PC-9 (cell line): ENCODE measurements around the gene PITPNM1. TPM values are rescaled to one million over a fixed set of nuclear protein-coding genes. Genes with fewer than 3 reads are reported as not detected.

Source experiments
- BruUV-seq: library from RNA; stranded (reverse); fragments of 400-500 nt; replicated peaks from 2 replicates; lab custom pipeline; 2021; lab: Mats Ljungman, UMichigan
- CTCF ChIA-PET: fragments of 300-600 bp; sonication (Branson Sonifier 250); formaldehyde crosslinking; loops from one replicate; lab custom pipeline; 2022; ENCODE audit warnings: antibody characterized with exemption; lab: Charles Lee
- POLR2A ChIA-PET: fragments of 300-600 bp; sonication (Branson Sonifier 250); formaldehyde crosslinking; loops from one replicate; lab custom pipeline; 2022; ENCODE audit warnings: antibody characterized with exemption; ENCODE audit not compliant: unreplicated experiment; lab: Charles Lee
- DNase-seq, 2 experiments: peaks; one replicate each; pipeline versions ENCODE4 v3.0.0 to v3.0.0-alpha.2; 2015 to 2022; ENCODE audit warnings: mixed read lengths in 1 of 2
- H2AFZ ChIP-seq: fragments of 200-600 bp; sonication (generic); 2 replicates; pipeline ENCODE4 v1.8.1; 2017; ENCODE audit warnings: antibody characterized with exemption
- H3F3A ChIP-seq: fragments of 200-600 bp; sonication (generic); 2 replicates; pipeline ENCODE4 v1.8.1; 2017; ENCODE audit warnings: antibody characterized with exemption, mild to moderate bottlenecking, low read depth; ENCODE audit not compliant: insufficient read depth
- H3K27ac ChIP-seq: fragments of 200-600 bp; sonication (generic); 2 replicates; pipeline ENCODE4 v1.6.1; 2016; ENCODE audit warnings: mixed run types
- H3K27me3 ChIP-seq: fragments of 200-600 bp; sonication (generic); 2 replicates; pipeline ENCODE4 v1.6.1; 2016; ENCODE audit warnings: low read depth, mixed run types; ENCODE audit not compliant: insufficient read depth
- H3K36me3 ChIP-seq: fragments of 200-600 bp; sonication (generic); 2 replicates; pipeline ENCODE4 v1.6.1; 2016; ENCODE audit warnings: low read depth, mixed run types
- H3K4me1 ChIP-seq: fragments of 200-600 bp; sonication (generic); replicated peaks from 2 replicates; pipeline ENCODE4 v1.6.1; 2016; ENCODE audit warnings: mixed run types; ENCODE audit not compliant: insufficient read depth
- H3K4me2 ChIP-seq: fragments of 200-600 bp; sonication (generic); 2 replicates; pipeline ENCODE4 v1.6.1; 2017; ENCODE audit warnings: mixed run types
- H3K4me3 ChIP-seq: fragments of 200-600 bp; sonication (generic); 2 replicates; pipeline ENCODE4 v1.6.1; 2016; ENCODE audit warnings: mixed run types
- H3K79me2 ChIP-seq: fragments of 200-600 bp; sonication (generic); 2 replicates; pipeline ENCODE4 v1.6.1; 2017; ENCODE audit warnings: low read depth, mixed run types
- H3K9me2 ChIP-seq: fragments of 200-600 bp; sonication (generic); 2 replicates; pipeline ENCODE4 v1.8.1; 2017; ENCODE audit warnings: mild to moderate bottlenecking; ENCODE audit not compliant: insufficient read depth
- H3K9me3 ChIP-seq: fragments of 200-600 bp; sonication (generic); 2 replicates; pipeline ENCODE4 v1.8.1; 2016; ENCODE audit warnings: low read depth; ENCODE audit not compliant: insufficient read depth
- H4K20me1 ChIP-seq: fragments of 200-600 bp; sonication (generic); 2 replicates; pipeline ENCODE4 v1.8.1; 2017; ENCODE audit not compliant: insufficient read depth
- EZH2 ChIP-seq: fragments of 200-600 bp; sonication (generic); IDR thresholded peaks from 2 replicates; pipeline ENCODE4 v1.8.0; 2017; ENCODE audit warnings: antibody characterized with exemption, low read depth
- intact Hi-C: fragments of 100-400 bp; cut with micrococcal nuclease; formaldehyde crosslinking; loops from one replicate; pipeline ENCODE4 v1.10.0; 2022; ENCODE audit not compliant: unreplicated experiment
- total RNA-seq: library from RNA; stranded (reverse); gene quantifications from 2 replicates; pipeline ENCODE4 v1.2.3, GENCODE V29; 2021
- TF ChIP-seq, protein P1 (sequence below): fragments of 200-600 bp; sonication (generic); conservative IDR thresholded peaks from 2 replicates; pipeline ENCODE4 v1.6.1; 2017; ENCODE audit warnings: mixed run types, antibody characterized with exemption, mild to moderate bottlenecking, moderate library complexity

PITPNM1 gene
- total RNA-seq, 1 experiment from 2014 or later: 84.0 TPM

DNA sequence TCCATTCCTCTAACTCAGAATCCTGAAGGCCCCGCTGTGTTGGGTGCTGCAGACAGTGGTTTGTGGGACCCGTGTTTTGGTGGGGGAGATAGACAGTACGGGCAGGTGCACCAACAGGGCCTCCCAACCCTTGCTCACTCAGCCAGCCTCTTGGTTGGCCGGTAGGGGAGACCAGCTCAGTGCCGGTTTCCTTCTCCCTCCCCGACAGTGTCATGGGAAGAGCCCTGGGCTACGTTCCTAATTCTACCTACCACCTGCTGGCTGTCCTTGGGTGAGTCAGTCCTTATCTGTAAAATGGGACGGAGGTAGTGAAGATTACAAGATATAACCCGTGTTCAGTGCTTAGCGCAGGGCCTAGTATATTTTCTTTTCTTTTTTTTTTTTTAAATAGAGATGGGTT is 42.0 kb downstream of the PITPNM1 start:
- Histone ChIP-seq H3F3A (peaks cover 53% of the 10 kb centered on the region), H3K9me3 (no peaks in the 10 kb centered on the region), H3K9me2 (no peaks in the 10 kb centered on the region), H3K4me3 (no peak overlapping the region), H3K4me1 (peaks cover 40% of the 10 kb centered on the region), H3K79me2 (peaks cover 33% of the 10 kb centered on the region), H3K27ac (peak overlapping the region; percentile 96), H3K4me2 (peak overlapping the region; percentile 88), H3K27me3 (no peaks in the 10 kb centered on the region), H2AFZ (no peak overlapping the region), H3K36me3 (no peaks in the 10 kb centered on the region), H4K20me1 (no peaks in the 10 kb centered on the region)
- TF ChIP-seq EZH2: no peak
- TF ChIP-seq, protein P1, sequence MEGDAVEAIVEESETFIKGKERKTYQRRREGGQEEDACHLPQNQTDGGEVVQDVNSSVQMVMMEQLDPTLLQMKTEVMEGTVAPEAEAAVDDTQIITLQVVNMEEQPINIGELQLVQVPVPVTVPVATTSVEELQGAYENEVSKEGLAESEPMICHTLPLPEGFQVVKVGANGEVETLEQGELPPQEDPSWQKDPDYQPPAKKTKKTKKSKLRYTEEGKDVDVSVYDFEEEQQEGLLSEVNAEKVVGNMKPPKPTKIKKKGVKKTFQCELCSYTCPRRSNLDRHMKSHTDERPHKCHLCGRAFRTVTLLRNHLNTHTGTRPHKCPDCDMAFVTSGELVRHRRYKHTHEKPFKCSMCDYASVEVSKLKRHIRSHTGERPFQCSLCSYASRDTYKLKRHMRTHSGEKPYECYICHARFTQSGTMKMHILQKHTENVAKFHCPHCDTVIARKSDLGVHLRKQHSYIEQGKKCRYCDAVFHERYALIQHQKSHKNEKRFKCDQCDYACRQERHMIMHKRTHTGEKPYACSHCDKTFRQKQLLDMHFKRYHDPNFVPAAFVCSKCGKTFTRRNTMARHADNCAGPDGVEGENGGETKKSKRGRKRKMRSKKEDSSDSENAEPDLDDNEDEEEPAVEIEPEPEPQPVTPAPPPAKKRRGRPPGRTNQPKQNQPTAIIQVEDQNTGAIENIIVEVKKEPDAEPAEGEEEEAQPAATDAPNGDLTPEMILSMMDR: no peak
- DNase-seq: no peak
- no TSS peak for BruUV-seq
- POLR2A ChIA-PET: no interaction called here
- CTCF ChIA-PET: no interaction called here
- intact Hi-C loops: no loop called here

DNA sequence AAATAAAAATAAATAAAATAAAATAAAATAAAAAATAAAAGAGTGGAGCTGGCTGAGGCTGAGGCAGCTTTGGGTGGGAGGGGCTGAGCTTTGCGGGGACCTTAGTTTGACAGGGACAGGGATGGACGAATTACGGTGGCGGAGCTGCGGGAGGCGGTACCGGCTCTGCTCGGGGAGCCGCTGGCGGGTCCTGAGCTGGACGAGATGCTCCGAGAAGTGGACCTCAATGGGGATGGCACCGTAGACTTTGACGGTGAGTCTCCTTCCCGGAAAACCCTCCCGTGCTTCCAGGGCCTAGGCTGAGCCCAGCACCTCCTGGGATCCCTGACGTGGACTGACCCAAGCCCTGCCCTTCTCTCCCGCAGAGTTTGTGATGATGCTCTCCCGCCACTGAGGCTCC is 46.9 kb downstream of the PITPNM1 start:
- TF ChIP-seq EZH2: no peak
- TF ChIP-seq, protein P1: no peak

DNA sequence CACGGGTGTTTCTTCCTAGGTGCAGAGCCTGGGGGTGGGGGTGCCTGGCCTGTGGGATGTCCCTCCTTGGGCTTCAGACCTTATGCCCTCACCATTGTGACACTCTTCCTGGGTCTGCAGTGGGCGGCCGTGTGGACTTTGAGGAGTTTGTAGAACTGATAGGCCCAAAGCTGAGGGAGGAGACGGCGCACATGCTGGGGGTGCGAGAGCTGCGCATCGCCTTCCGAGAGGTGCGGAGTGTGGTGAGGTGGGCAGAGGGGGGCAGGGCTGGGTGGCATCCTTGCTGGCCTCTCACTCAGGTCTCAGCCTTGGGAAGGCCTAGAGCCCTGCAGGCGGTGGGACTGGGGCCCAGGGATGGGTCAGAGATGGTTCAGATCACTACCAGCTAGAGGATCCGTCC is 47.7 kb downstream of the PITPNM1 start:
- no peaks in the 10 kb centered on the region for H3K4me1 ChIP-seq
- intact Hi-C loops: no loop called here
- H3K27me3 ChIP-seq: no peaks in the 10 kb centered on the region
- no peaks in the 10 kb centered on the region for H4K20me1 ChIP-seq
- H2AFZ ChIP-seq: no peak overlapping the region
- H3K79me2 ChIP-seq: no peaks in the 10 kb centered on the region
- H3K4me3 ChIP-seq: no peak overlapping the region
- ChIA-PET CTCF (no interaction called here), POLR2A (no interaction called here)
- H3K36me3 ChIP-seq: no peaks in the 10 kb centered on the region
- H3F3A ChIP-seq: peaks cover 17% of the 10 kb centered on the region
- BruUV-seq: no TSS peak
- no peak overlapping the region for H3K27ac ChIP-seq
- H3K4me2 ChIP-seq: no peak overlapping the region
- TF ChIP-seq, protein P1: no peak
- TF ChIP-seq EZH2: no peak
- no peaks in the 10 kb centered on the region for H3K9me2 ChIP-seq
- H3K9me3 ChIP-seq: no peaks in the 10 kb centered on the region
- no peak for DNase-seq

More for the DNA sequence above, 46.9 kb downstream of the PITPNM1 start:
- no peak overlapping the region for H2AFZ ChIP-seq
- H3K36me3 ChIP-seq: no peaks in the 10 kb centered on the region
- BruUV-seq: no TSS peak
- no peak for DNase-seq
- H3K27me3 ChIP-seq: no peaks in the 10 kb centered on the region
- H3F3A ChIP-seq: peaks cover 16% of the 10 kb centered on the region
- ChIA-PET POLR2A (no interaction called here), CTCF (no interaction called here)
- H3K79me2 ChIP-seq: no peaks in the 10 kb centered on the region
- no peaks in the 10 kb centered on the region for H3K9me3 ChIP-seq
- no peak overlapping the region for H3K4me3 ChIP-seq
- no peaks in the 10 kb centered on the region for H3K9me2 ChIP-seq
- peaks cover 5% of the 10 kb centered on the region for H3K4me1 ChIP-seq
- H3K4me2 ChIP-seq: no peak overlapping the region
- intact Hi-C loops: no loop called here
- H4K20me1 ChIP-seq: no peaks in the 10 kb centered on the region
- H3K27ac ChIP-seq: no peak overlapping the region
